Stimulated activated CD4-positive, alpha-beta T cell treated with anti-CD3 and anti-CD28 coated beads, Interleukin-1b, Interleukin-23, amount 100 ng/mL, for 1 hour (primary cell): ENCODE results near the gene SLIT2.

ENCODE experiments used
- DNase-seq, 2 donors: peaks; one replicate each; pipeline ENCODE4 v3.0.0-alpha.2; 2020; ENCODE audit warnings: low read depth in 2 of 2

SLIT2 gene

GRCh38 chr4:20299515-20299914 is 47.8 kb downstream of the SLIT2 start:
- no peak for DNase-seq

- DNase-seq: no peak
Observed at GRCh38 chr4:20301161-20301560, 49.5 kb downstream of the SLIT2 start.
